ENCODE data around the gene EXTL1. TPM values are rescaled to one million over a fixed set of nuclear protein-coding genes. Genes with fewer than 3 reads are reported as not detected.

EXTL1 gene
- polyA plus RNA-seq, 4 donors, result 0.41 to 0.51 TPM; not detected in 2

DNA sequence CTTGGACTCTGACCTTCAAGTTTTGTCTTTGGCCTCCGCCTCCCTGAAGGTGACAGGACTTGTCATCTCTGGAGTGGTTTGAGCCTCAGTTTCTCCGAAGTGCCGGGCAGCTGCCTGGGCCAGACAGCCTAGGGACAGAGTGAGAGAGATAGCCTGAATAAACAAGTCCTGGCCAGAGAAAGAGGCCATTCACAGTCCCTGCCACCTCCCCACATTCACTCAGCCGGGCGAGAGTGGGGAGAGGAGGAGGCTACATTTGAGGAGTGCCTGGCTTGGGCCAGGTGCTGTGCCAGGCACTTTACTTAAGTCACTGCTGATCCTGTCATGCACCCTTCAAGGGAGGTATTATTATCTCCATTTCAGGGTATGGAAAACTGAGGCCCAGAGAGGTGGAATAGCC lies 3.5 kb downstream of the EXTL1 start:
- DNase-seq, result no peak
- peaks cover 0 to 8% (median 0%) of the 10 kb centered on the region in 3 donors for H3K4me1 ChIP-seq (ENCODE audit: control insufficient read depth in 3 of 3, insufficient read depth in 2 of 3, low read depth in 1 of 3, low read length in 2 of 3)
- peaks cover 0 to 5% (median 0%) of the 10 kb centered on the region in 3 donors for H3K27me3 ChIP-seq (ENCODE audit: control insufficient read depth in 3 of 3, insufficient read depth in 3 of 3, low read length in 3 of 3)
- FAIRE-seq, result no peak
- no peaks in the 10 kb centered on the region for H3K9me3 ChIP-seq (ENCODE audit: control insufficient read depth in 2 of 2, insufficient read depth in 1 of 2, low read depth in 1 of 2, low read length in 1 of 2)
- 13 to 65% (median 32%) methylated on average over 5 of the region's 5 CpGs for WGBS, 3 donors
- no peaks in the 10 kb centered on the region for H3K36me3 ChIP-seq (ENCODE audit: control insufficient read depth in 3 of 3, insufficient read depth in 2 of 3, low read depth in 1 of 3, low read length in 3 of 3)
- H3K27ac ChIP-seq (ENCODE audit: low read depth in 1 of 3, low read length in 2 of 3), result no peak overlapping the region
- H3K4me3 ChIP-seq (ENCODE audit: low read depth in 1 of 3, low read length in 3 of 3), result no peak overlapping the region

DNA sequence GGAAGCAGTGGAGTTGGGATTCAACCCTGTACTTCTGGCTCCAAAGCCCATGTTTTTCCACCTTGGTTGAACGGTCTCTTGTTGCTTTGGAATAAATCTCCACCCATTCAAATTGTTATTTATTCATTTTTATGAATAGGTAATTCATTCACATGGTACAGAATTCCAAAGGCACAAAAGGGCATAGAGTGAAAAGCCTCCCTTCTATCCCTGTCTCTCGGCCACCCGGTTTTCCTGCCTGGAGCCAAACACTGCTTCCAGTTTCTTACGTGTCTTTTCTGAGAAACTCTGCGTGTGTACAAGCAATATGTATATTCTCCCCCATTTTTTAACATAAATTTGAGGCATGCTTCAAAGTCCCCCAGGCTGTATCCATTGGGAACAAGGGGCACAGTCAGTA lies 3.9 kb downstream of the EXTL1 start:
- H3K4me3 ChIP-seq (ENCODE audit: low read depth in 1 of 3, low read length in 3 of 3), result no peak overlapping the region
- no peaks in the 10 kb centered on the region for H3K9me3 ChIP-seq (ENCODE audit: control insufficient read depth in 2 of 2, insufficient read depth in 1 of 2, low read depth in 1 of 2, low read length in 1 of 2)
- H3K36me3 ChIP-seq (ENCODE audit: control insufficient read depth in 3 of 3, insufficient read depth in 2 of 3, low read depth in 1 of 3, low read length in 3 of 3), result no peaks in the 10 kb centered on the region
- peaks cover 0 to 8% (median 0%) of the 10 kb centered on the region in 3 donors for H3K4me1 ChIP-seq (ENCODE audit: control insufficient read depth in 3 of 3, insufficient read depth in 2 of 3, low read depth in 1 of 3, low read length in 2 of 3)
- peaks cover 0 to 5% (median 0%) of the 10 kb centered on the region in 3 donors for H3K27me3 ChIP-seq (ENCODE audit: control insufficient read depth in 3 of 3, insufficient read depth in 3 of 3, low read length in 3 of 3)
- H3K27ac ChIP-seq (ENCODE audit: low read depth in 1 of 3, low read length in 2 of 3), result no peak overlapping the region
- FAIRE-seq, result no peak
- no peak for DNase-seq
- WGBS, 3 donors, result 58 to 74% (median 72%) methylated on average over 5 of the region's 5 CpGs

DNA sequence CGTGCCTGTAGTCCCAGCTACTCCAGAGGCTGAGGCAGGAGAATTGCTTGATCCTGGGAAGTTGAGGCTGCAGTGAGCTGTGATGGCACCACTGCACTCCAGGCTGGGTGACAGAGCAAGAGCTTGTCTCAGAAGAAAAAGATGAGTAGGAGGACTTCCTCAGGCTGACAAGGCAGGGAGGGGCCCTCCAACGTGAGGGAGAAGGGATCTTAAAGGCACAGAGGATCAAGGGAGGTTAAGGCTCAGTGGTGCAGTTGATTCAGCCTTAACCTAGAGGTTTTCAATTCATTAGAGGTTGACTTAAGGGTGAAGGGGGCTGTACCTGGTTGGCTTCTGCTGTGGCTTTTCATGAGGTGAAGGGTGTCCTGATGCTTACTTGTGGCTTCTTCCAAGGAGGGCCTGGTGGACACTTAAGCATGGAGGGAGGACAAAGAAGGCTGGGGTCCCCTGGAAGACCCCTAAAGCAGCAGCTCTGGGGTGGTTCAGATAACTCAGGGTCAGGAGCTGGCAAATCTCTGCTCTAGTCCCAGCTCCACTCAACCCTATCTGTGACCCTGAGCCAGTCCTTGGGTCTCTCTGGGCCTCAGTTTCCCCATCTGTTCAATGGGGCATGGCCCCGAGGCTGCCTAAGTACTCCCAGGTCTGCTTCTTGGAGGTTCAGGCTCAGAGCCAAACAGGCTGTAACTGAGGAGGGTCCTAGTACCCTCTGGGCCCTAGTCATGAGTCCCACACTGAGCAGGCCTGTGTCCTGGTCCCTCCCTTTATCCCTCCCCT lies 6.3 kb downstream of the EXTL1 start:
- H3K4me3 ChIP-seq (ENCODE audit: low read depth in 1 of 3, low read length in 3 of 3), result no peak overlapping the region
- 35 to 40% (median 37%) methylated on average over 3 of the region's 3 CpGs for WGBS, 3 donors
- no peaks in the 10 kb centered on the region for H3K36me3 ChIP-seq (ENCODE audit: control insufficient read depth in 3 of 3, insufficient read depth in 2 of 3, low read depth in 1 of 3, low read length in 3 of 3)
- H3K4me1 ChIP-seq (ENCODE audit: control insufficient read depth in 3 of 3, insufficient read depth in 2 of 3, low read depth in 1 of 3, low read length in 2 of 3), result peaks cover 0 to 8% (median 0%) of the 10 kb centered on the region in 3 donors
- FAIRE-seq (no peak), DNase-seq (no peak)
- no peaks in the 10 kb centered on the region for H3K9me3 ChIP-seq (ENCODE audit: control insufficient read depth in 2 of 2, insufficient read depth in 1 of 2, low read depth in 1 of 2, low read length in 1 of 2)
- H3K27me3 ChIP-seq (ENCODE audit: control insufficient read depth in 3 of 3, insufficient read depth in 3 of 3, low read length in 3 of 3), result no peaks in the 10 kb centered on the region
- no peak overlapping the region for H3K27ac ChIP-seq (ENCODE audit: low read depth in 1 of 3, low read length in 2 of 3)

DNA sequence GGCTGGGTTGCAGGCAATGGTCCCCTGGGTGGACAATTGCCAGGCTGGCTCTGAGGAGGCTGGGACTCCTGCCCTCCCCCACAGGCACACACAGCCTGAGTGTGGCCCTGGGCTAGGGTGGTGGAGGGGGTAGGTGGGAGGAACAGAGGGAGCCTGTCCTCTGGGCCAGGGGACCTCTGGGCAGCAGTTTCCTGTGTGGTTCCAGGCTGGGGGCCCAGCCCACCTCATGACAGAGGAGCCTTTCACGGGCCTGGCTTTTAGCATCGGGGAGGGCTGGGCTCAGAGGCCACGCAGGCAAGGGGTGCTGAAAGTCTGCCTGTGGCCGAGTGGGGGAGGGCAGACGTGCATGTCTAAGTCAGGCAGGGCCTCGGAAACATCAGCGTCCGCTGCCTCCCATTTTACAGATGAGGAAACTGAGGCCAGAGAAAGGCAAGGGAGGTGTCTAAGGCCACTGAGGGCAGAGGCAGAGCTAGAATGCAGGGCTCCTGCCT lies 7.0 kb downstream of the EXTL1 start:
- no peak for FAIRE-seq
- H3K27ac ChIP-seq (ENCODE audit: low read depth in 1 of 3, low read length in 2 of 3), result no peak overlapping the region
- H3K27me3 ChIP-seq (ENCODE audit: control insufficient read depth in 3 of 3, insufficient read depth in 3 of 3, low read length in 3 of 3), result no peaks in the 10 kb centered on the region
- peaks cover 0 to 8% (median 0%) of the 10 kb centered on the region in 3 donors for H3K4me1 ChIP-seq (ENCODE audit: control insufficient read depth in 3 of 3, insufficient read depth in 2 of 3, low read depth in 1 of 3, low read length in 2 of 3)
- DNase-seq, result no peak
- H3K9me3 ChIP-seq (ENCODE audit: control insufficient read depth in 2 of 2, insufficient read depth in 1 of 2, low read depth in 1 of 2, low read length in 1 of 2), result no peaks in the 10 kb centered on the region
- WGBS, 3 donors, result 66 to 78% (median 77%) methylated on average over 8 of the region's 8 CpGs
- no peaks in the 10 kb centered on the region for H3K36me3 ChIP-seq (ENCODE audit: control insufficient read depth in 3 of 3, insufficient read depth in 2 of 3, low read depth in 1 of 3, low read length in 3 of 3)
- no peak overlapping the region for H3K4me3 ChIP-seq (ENCODE audit: low read depth in 1 of 3, low read length in 3 of 3)

DNA sequence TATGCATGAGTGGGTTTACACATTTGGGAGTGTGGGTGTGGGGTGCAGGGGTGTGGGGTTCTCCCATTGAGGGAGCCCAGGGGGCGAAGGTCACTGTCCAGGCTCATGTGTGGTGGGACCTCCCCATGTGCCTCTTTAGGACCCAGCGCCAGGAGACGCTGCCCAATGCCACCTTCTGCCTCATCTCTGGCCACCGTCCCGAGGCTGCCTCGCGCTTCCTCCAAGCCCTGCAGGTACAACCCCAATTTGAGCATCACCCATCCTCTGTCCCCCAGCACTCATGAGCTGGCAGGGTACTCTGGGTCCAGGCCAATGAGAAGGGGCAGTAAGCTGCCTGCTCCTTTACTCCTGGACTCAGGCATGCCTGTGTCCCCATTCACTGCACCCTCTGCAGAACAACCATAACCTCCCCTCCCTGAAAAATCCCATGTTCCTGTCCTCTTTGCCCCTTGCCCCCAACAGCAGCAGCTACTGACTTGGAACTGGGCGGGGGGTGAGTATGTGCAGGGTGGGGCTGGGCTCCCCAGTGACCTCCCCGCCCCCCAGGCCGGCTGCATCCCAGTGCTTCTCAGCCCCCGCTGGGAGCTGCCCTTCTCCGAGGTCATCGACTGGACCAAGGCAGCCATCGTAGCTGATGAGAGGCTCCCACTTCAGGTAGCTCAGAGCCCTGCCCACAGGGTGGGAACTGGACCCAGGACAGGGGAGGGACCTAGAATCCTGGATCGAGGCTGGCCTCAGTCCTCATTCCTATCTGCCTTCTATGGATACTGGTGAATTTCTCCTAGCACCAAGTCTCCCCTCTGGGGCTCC lies 7.7 kb downstream of the EXTL1 start:
- H3K36me3 ChIP-seq (ENCODE audit: control insufficient read depth in 3 of 3, insufficient read depth in 2 of 3, low read depth in 1 of 3, low read length in 3 of 3), result no peaks in the 10 kb centered on the region
- DNase-seq, result no peak
- H3K27ac ChIP-seq (ENCODE audit: low read depth in 1 of 3, low read length in 2 of 3), result no peak overlapping the region
- H3K4me1 ChIP-seq (ENCODE audit: control insufficient read depth in 3 of 3, insufficient read depth in 2 of 3, low read depth in 1 of 3, low read length in 2 of 3), result peaks cover 0 to 8% (median 0%) of the 10 kb centered on the region in 3 donors
- H3K27me3 ChIP-seq (ENCODE audit: control insufficient read depth in 3 of 3, insufficient read depth in 3 of 3, low read length in 3 of 3), result peaks cover 0 to 5% (median 0%) of the 10 kb centered on the region in 3 donors
- H3K9me3 ChIP-seq (ENCODE audit: control insufficient read depth in 2 of 2, insufficient read depth in 1 of 2, low read depth in 1 of 2, low read length in 1 of 2), result no peaks in the 10 kb centered on the region
- 49 to 67% (median 52%) methylated on average over 15 of the region's 15 CpGs for WGBS, 3 donors
- H3K4me3 ChIP-seq (ENCODE audit: low read depth in 1 of 3, low read length in 3 of 3), result no peak overlapping the region
- no peak for FAIRE-seq

DNA sequence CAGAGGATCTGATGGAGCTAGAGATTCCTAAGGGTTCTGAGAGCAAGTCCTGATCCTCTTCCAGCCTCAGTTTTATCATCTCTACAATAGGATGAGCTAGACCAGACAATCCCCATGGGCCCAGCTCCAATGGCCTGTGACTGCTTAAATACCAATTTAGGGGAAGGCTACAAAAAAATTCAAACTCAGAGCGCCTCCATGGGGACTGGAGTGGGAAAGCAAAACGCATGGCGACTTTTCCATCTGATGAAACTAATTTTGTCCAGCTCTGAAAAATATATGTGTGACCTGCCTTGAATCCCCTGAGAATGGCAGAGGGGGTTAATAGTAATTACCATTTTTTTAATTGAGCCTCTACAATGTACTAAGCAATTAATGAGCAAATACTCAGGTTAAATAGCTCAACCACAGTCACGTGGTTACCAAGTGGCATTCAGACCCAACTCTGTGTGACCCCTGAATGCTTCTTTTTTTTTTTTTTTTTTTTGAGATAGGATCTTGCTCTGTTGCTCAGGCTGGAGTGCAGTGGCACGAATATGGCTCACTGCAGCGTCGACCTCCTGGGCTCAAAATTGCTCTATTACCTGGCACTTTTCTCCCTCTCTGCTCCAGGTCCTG lies 8.4 kb downstream of the EXTL1 start:
- H3K4me3 ChIP-seq (ENCODE audit: low read depth in 1 of 3, low read length in 3 of 3), result no peak overlapping the region
- H3K27ac ChIP-seq (ENCODE audit: low read depth in 1 of 3, low read length in 2 of 3), result no peak overlapping the region
- H3K27me3 ChIP-seq (ENCODE audit: control insufficient read depth in 3 of 3, insufficient read depth in 3 of 3, low read length in 3 of 3), result peaks cover 0 to 11% (median 0%) of the 10 kb centered on the region in 3 donors
- FAIRE-seq (no peak), DNase-seq (no peak)
- H3K9me3 ChIP-seq (ENCODE audit: control insufficient read depth in 2 of 2, insufficient read depth in 1 of 2, low read depth in 1 of 2, low read length in 1 of 2), result no peaks in the 10 kb centered on the region
- H3K4me1 ChIP-seq (ENCODE audit: control insufficient read depth in 3 of 3, insufficient read depth in 2 of 3, low read depth in 1 of 3, low read length in 2 of 3), result peaks cover 0 to 5% (median 3%) of the 10 kb centered on the region in 3 donors
- 62 to 76% (median 75%) methylated on average over 7 of the region's 7 CpGs for WGBS, 3 donors
- H3K36me3 ChIP-seq (ENCODE audit: control insufficient read depth in 3 of 3, insufficient read depth in 2 of 3, low read depth in 1 of 3, low read length in 3 of 3), result no peaks in the 10 kb centered on the region

DNA sequence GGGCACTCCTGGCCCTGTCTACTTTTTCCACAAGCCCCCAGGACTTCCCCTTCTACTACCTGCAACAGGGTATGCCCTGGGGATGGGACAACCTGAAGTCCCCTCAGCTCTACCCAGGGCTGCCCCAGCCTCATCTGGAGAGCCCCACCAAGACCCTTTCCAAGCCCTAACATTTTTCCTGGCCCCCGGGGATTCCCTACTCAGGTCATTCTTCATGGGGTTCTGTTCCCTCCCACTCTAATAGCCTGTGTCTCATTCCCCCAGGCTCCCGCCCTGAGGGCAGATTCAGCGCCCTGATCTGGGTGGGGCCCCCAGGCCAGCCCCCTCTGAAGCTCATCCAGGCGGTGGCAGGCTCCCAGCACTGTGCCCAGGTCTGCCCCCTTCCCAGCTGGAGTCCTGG lies 9.6 kb downstream of the EXTL1 start:
- Histone ChIP-seq H3K4me3 (ENCODE audit: low read depth in 1 of 3, low read length in 3 of 3) (no peak overlapping the region), H3K9me3 (ENCODE audit: control insufficient read depth in 2 of 2, insufficient read depth in 1 of 2, low read depth in 1 of 2, low read length in 1 of 2) (no peaks in the 10 kb centered on the region), H3K4me1 (ENCODE audit: control insufficient read depth in 3 of 3, insufficient read depth in 2 of 3, low read depth in 1 of 3, low read length in 2 of 3) (peaks cover 0 to 7% (median 3%) of the 10 kb centered on the region in 3 donors), H3K27me3 (ENCODE audit: control insufficient read depth in 3 of 3, insufficient read depth in 3 of 3, low read length in 3 of 3) (peaks cover 0 to 11% (median 0%) of the 10 kb centered on the region in 3 donors), H3K27ac (ENCODE audit: low read depth in 1 of 3, low read length in 2 of 3) (no peak overlapping the region), H3K36me3 (ENCODE audit: control insufficient read depth in 3 of 3, insufficient read depth in 2 of 3, low read depth in 1 of 3, low read length in 3 of 3) (no peaks in the 10 kb centered on the region)
- DNase-seq, result no peak
- WGBS, 3 donors, result 61 to 74% (median 69%) methylated on average over 4 of the region's 4 CpGs
- no peak for FAIRE-seq

DNA sequence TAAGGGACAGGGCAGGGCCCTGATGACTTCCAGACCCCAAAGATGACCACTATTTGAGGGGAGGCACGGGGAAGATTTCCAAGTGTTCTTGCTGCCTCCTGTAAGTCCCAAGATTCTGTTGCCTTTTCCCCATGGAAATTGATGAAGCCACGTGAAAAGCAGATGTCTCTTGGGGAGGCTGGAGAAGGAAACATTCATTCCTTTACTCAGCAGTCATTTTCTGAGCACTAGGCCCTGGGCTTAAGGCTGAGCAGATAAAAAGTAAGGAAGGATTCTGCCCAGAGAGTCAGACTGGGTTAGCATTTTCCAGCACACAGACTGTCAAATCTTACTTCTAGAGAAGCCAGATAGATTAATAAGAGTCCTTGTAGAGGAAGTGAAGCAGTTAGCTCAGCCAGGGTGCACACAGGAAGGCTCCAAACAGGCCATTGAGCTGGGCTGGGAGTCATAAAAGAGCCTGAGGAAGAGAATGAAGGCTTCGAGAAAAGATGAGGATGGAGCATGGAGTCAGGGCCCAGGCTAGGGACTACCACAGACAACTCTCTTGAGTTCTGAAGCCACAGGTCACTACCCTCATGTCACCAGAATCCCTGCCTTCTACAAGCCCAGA lies 10.1 kb downstream of the EXTL1 start:
- FAIRE-seq (no peak), DNase-seq (no peak)
- H3K4me3 ChIP-seq (ENCODE audit: low read depth in 1 of 3, low read length in 3 of 3), result no peak overlapping the region
- peaks cover 0 to 12% (median 3%) of the 10 kb centered on the region in 3 donors for H3K4me1 ChIP-seq (ENCODE audit: control insufficient read depth in 3 of 3, insufficient read depth in 2 of 3, low read depth in 1 of 3, low read length in 2 of 3)
- peaks cover 0 to 11% (median 0%) of the 10 kb centered on the region in 3 donors for H3K27me3 ChIP-seq (ENCODE audit: control insufficient read depth in 3 of 3, insufficient read depth in 3 of 3, low read length in 3 of 3)
- WGBS, 3 donors, result 63 to 77% (median 66%) methylated on average over 3 of the region's 3 CpGs
- H3K36me3 ChIP-seq (ENCODE audit: control insufficient read depth in 3 of 3, insufficient read depth in 2 of 3, low read depth in 1 of 3, low read length in 3 of 3), result peaks cover 0 to 2% (median 0%) of the 10 kb centered on the region in 3 donors
- no peak overlapping the region for H3K27ac ChIP-seq (ENCODE audit: low read depth in 1 of 3, low read length in 2 of 3)
- no peaks in the 10 kb centered on the region for H3K9me3 ChIP-seq (ENCODE audit: control insufficient read depth in 2 of 2, insufficient read depth in 1 of 2, low read depth in 1 of 2, low read length in 1 of 2)
